GM15510 (cell line): ENCODE results near the gene IPCEF1.

Experiments
- POLR2A ChIP-seq: IDR thresholded peaks from 3 replicates; pipeline ENCODE4 v1.6.1; 2011; ENCODE audit warnings: borderline replicate concordance; ENCODE audit not compliant: insufficient read length; ENCODE audit errors: extremely low read depth

The IPCEF1 gene

GRCh38 chr6:154319231-154319858 lies 37.3 kb downstream of the IPCEF1 start:
- no peak for TF ChIP-seq POLR2A

- TF ChIP-seq POLR2A = no peak
Observed at GRCh38 chr6:154318721-154319120, 37.9 kb downstream of the IPCEF1 start.

GRCh38 chr6:154316131-154316530 lies 40.5 kb downstream of the IPCEF1 start:
- TF ChIP-seq POLR2A = no peak

GRCh38 chr6:154314084-154314483 lies 42.5 kb downstream of the IPCEF1 start:
- no peak for TF ChIP-seq POLR2A

GRCh38 chr6:154308986-154309385 lies 47.6 kb downstream of the IPCEF1 start:
- no peak for TF ChIP-seq POLR2A

- no peak for TF ChIP-seq POLR2A
Observed at GRCh38 chr6:154307696-154308425, 48.7 kb downstream of the IPCEF1 start.

GRCh38 chr6:154306696-154307095 lies 49.9 kb downstream of the IPCEF1 start:
- no peak for TF ChIP-seq POLR2A

- no peak for TF ChIP-seq POLR2A
Observed at GRCh38 chr6:154304191-154304590, 52.4 kb downstream of the IPCEF1 start.

GRCh38 chr6:154301839-154302752 lies 54.5 kb downstream of the IPCEF1 start:
- no peak for TF ChIP-seq POLR2A

GRCh38 chr6:154301086-154301625 lies 55.4 kb downstream of the IPCEF1 start:
- no peak for TF ChIP-seq POLR2A

GRCh38 chr6:154298297-154298696 lies 58.3 kb downstream of the IPCEF1 start:
- TF ChIP-seq POLR2A = no peak

GRCh38 chr6:154297721-154298120 lies 58.9 kb downstream of the IPCEF1 start:
- no peak for TF ChIP-seq POLR2A

- TF ChIP-seq POLR2A = no peak
Observed at GRCh38 chr6:154297210-154297609, 59.4 kb downstream of the IPCEF1 start.

GRCh38 chr6:154295733-154296132 lies 60.9 kb downstream of the IPCEF1 start:
- no peak for TF ChIP-seq POLR2A
